Activated CD4-positive, alpha-beta T cell treated with anti-CD3 and anti-CD28 coated beads, Interleukin-2, amount 10 ng/mL, durations not matched to agents 7 days and 5 days (primary cell): ENCODE data around the gene YAP1. TPM values are rescaled to one million over a fixed set of nuclear protein-coding genes. Genes with fewer than 3 reads are reported as not detected.

Experiments
- total RNA-seq, 2 experiments: library from RNA; stranded (reverse); gene quantifications; one replicate each; pipeline ENCODE4 v1.2.3, GENCODE V29; 2021

Gene YAP1
- total RNA-seq, 2 experiments from 2014 or later, result not detected

Other genes with a start within 250 kb of the YAP1 start
- under 1 TPM; 0.50 to 0.55 TPM for gene CEP126, start 195.4 kb upstream of the YAP1 start, total RNA-seq
- not detected for gene ANGPTL5, start 193.9 kb upstream of the YAP1 start, total RNA-seq
- gene CFAP300, start 63.0 kb upstream of the YAP1 start, total RNA-seq, result not detected
- gene BIRC3, start 207.0 kb downstream of the YAP1 start, total RNA-seq, result 10 to 100 TPM; 33.1 to 39.6 TPM
- 10 to 100 TPM; 34.9 to 41.2 TPM for gene BIRC2, start 236.8 kb downstream of the YAP1 start, total RNA-seq